D721Med (cell line): ENCODE measurements around the gene TRIM52.

Experiments
- DNase-seq: peaks from one replicate; pipeline ENCODE4 v3.0.0; 2011; ENCODE audit warnings: low spot score; ENCODE audit not compliant: insufficient read length
- FAIRE-seq: peaks from 2 replicates; lab custom pipeline; 2011; peaks lifted over from hg19 to GRCh38; lab: Jason Lieb, UNC
- CTCF ChIP-seq: IDR thresholded peaks from 2 replicates; pipeline ENCODE4 v1.5.1; 2012; ENCODE audit warnings: mild to moderate bottlenecking, control low read depth; ENCODE audit not compliant: insufficient read depth; ENCODE audit errors: missing control alignments

Gene TRIM52

GRCh38 chr5:181235689-181236366 lies 25.1 kb downstream of the TRIM52 start:
- FAIRE-seq (no peak), DNase-seq (no peak)
- TF ChIP-seq CTCF = no peak

GRCh38 chr5:181235323-181235688 lies 25.6 kb downstream of the TRIM52 start:
- FAIRE-seq (no peak), DNase-seq (no peak)
- TF ChIP-seq CTCF = no peak

GRCh38 chr5:181234455-181235306 lies 26.3 kb downstream of the TRIM52 start:
- TF ChIP-seq CTCF = no peak
- DNase-seq = no peak
- no peak for FAIRE-seq

- DNase-seq (no peak), FAIRE-seq (no peak)
- TF ChIP-seq CTCF = no peak
Observed at GRCh38 chr5:181233801-181234454, 27.0 kb downstream of the TRIM52 start.

GRCh38 chr5:181233088-181233800 lies 27.7 kb downstream of the TRIM52 start:
- no peak for TF ChIP-seq CTCF
- FAIRE-seq = no peak

GRCh38 chr5:181232593-181232992 lies 28.4 kb downstream of the TRIM52 start:
- DNase-seq (no peak), FAIRE-seq (no peak)
- TF ChIP-seq CTCF = no peak

More at GRCh38 chr5:181233088-181233800, 27.7 kb downstream of the TRIM52 start:
- DNase-seq = no peak
